Measurements from ENCODE around the gene TIRAP.

Gene TIRAP

DNA sequence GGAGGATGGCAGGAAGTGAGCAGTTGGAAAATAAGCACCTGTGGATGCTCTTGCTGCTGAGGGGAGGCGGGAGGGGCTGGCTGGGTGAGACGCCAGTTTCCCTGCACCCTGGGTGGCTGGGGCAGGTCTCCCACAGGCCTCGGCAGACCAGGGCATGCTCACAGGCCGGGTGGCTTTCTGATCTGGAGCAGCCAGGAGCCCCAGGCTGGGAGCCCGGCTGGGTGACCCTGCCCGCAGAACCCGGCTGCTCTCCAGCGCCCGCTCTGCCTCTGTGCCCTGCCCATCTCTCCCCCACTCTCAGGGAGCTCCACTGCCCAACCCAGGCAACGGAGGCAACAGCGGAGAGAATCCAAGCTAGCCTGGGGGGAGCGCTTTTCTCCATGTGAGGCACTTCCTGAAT is 45.6 kb downstream of the TIRAP start:
- TF ChIP-seq, protein P1, sequence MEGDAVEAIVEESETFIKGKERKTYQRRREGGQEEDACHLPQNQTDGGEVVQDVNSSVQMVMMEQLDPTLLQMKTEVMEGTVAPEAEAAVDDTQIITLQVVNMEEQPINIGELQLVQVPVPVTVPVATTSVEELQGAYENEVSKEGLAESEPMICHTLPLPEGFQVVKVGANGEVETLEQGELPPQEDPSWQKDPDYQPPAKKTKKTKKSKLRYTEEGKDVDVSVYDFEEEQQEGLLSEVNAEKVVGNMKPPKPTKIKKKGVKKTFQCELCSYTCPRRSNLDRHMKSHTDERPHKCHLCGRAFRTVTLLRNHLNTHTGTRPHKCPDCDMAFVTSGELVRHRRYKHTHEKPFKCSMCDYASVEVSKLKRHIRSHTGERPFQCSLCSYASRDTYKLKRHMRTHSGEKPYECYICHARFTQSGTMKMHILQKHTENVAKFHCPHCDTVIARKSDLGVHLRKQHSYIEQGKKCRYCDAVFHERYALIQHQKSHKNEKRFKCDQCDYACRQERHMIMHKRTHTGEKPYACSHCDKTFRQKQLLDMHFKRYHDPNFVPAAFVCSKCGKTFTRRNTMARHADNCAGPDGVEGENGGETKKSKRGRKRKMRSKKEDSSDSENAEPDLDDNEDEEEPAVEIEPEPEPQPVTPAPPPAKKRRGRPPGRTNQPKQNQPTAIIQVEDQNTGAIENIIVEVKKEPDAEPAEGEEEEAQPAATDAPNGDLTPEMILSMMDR (IDR thresholded peaks at IDR 0.05; ENCODE audit: low read depth, low read length), result no peak
- no peak for DNase-seq (ENCODE audit: low read depth in 2 of 2)
- no peak overlapping the region for H3K4me3 ChIP-seq (replicated peaks in 1 of 2; ENCODE audit: low read depth in 2 of 2, low read length in 2 of 2)

DNA sequence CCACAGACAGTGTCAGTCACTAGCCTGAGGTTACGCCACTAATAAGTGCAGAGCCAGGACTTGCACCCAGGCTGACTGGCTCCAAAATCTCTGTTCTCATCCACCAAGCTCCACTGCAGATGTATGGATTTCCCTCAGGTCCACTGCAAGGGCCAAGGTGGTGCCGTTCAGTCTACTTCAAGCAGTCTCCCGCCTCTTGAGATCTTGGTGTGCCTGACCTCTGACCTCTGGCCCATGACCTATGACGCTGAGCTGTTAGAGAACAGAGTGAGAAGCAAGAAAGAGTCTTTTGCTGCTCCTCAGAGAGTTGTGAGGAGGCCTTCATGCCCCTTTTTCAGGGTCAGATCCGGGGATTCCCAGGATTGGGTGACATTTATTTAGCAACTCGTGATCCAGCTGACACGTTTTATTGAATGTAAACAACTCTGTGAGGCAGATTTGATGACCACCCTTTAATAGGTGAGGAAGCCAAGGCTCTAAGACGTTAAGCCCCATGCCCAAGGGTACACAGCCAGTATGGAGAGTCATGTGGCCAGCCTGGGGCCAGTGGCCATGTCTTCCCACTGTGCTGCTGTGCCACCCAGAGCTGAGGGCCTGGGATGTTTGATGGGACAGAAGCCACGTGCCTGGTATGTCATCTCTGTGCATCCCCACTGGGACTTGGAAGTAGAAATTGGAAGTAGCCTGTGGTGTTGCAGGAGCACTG is 46.2 kb downstream of the TIRAP start:
- no peak overlapping the region for H3K4me3 ChIP-seq (replicated peaks in 1 of 2; ENCODE audit: low read depth in 2 of 2, low read length in 2 of 2)
- TF ChIP-seq, protein P1 (IDR thresholded peaks at IDR 0.05; ENCODE audit: low read depth, low read length), result no peak
- DNase-seq (ENCODE audit: low read depth in 2 of 2), result no peak

DNA sequence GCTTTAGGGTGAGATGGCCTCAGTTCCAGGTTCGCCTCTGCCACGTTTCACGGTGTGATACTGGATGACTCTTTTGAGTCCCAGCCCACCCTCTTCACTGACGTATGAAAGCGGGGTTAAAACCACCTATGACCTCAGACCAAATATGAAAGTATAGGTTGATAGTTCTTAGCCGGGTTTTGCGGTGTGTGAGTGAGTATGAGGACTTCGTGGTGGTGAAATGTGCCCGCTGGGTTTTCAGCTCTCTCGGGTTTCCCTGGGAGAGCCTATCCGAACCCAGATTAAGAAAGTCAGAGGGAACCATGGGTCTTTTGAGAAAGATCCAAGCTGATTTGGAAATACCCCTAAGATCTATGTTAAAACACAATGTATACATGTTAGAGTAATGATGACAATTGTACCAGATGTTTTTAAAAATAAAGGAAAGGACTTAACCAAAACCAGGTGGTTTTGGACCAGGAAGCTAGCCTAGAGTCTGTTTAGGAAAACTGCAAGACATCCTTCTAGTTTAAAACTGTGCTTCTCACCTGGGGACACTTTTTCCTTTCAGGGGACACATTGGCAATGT is 46.8 kb downstream of the TIRAP start:
- TF ChIP-seq, protein P1 (IDR thresholded peaks at IDR 0.05; ENCODE audit: low read depth, low read length), result no peak
- H3K4me3 ChIP-seq (replicated peaks in 1 of 2; ENCODE audit: low read depth in 2 of 2, low read length in 2 of 2), result no peak overlapping the region
- no peak for DNase-seq (ENCODE audit: low read depth in 2 of 2)

DNA sequence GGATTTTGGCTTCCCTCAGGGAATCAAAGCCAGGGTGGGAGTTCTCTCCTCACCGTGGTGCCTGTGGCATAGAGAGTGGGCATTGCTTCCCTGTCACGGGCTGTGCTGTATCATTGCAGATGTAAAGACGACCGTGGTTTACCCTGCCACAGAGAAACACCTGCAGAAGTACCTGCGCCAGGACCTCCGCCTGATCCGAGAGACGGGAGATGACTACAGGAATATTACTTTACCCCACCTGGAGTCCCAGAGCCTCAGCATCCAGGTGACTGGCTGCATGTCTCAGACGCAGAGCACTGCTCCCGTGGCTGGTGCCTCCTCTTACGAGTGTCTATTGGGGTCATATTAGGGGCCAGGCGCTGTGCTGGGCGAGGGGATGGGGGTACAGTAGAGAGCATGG is 48.4 kb downstream of the TIRAP start:
- DNase-seq (ENCODE audit: low read depth in 2 of 2), result no peak
- TF ChIP-seq, protein P1 (IDR thresholded peaks at IDR 0.05; ENCODE audit: low read depth, low read length), result no peak
- H3K4me3 ChIP-seq (replicated peaks in 1 of 2; ENCODE audit: low read depth in 2 of 2, low read length in 2 of 2), result no peak overlapping the region

DNA sequence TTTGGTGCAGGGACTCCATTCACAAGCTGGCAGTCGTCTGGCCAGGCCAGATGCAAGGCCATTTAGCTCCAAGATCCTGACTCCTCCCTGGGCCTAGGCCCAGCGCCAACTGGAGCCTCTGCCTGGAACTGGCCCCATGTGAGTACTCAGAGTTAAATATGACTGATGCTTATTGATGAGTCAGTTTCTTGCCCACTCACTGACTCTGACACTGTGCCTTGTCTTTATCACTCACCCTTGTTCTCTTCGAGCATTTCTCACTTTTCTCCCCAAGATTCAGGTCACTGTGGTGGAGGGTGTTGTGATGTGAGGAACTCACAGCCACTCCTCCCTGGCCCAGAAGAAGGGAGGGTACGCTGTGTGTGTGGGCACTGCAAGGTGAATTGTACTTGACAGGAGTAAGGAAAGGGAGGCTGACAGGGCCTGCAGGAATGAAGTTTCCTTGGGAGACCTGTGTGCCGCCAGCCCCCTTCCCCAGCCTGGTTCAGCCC is 49.4 kb downstream of the TIRAP start:
- TF ChIP-seq, protein P1 (IDR thresholded peaks at IDR 0.05; ENCODE audit: low read depth, low read length), result no peak
- no peak overlapping the region for H3K4me3 ChIP-seq (replicated peaks in 1 of 2; ENCODE audit: low read depth in 2 of 2, low read length in 2 of 2)
- peak; percentile 84 to 90 for DNase-seq (ENCODE audit: low read depth in 2 of 2)

DNA sequence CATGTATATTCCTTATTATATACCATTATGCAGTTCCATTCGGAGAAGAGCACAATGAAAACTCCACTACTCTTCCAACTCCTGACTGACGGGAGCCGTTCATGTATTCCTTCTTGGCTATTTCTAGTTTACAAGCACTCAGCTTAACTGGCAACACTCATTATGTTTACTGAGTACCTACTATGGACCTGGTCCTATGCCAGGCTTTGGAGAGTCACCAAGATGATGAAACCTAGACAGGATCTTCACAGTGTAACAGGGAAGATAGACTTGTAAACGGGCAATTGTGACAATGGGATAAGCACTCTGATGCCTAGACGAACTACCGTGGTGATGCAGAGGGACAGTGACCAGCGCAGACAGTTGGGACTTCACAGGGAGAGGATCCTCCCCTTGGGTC is 50.2 kb downstream of the TIRAP start:
- no peak for DNase-seq (ENCODE audit: low read depth in 2 of 2)

More for the DNA sequence above, 50.2 kb downstream of the TIRAP start:
- no peak overlapping the region for H3K4me3 ChIP-seq (replicated peaks in 1 of 2; ENCODE audit: low read depth in 2 of 2, low read length in 2 of 2)
- TF ChIP-seq, protein P1 (IDR thresholded peaks at IDR 0.05; ENCODE audit: low read depth, low read length), result no peak
